GM18519 (cell line): Measurements from ENCODE around the gene CSRNP2.
"Not testable (repeated sequence)": the region's sequence is repeated elsewhere in the genome, so short reads cannot be mapped to it uniquely, and the experiment has no call there.

Experiments
- ATAC-seq: cut with Tn5 transposase; IDR thresholded peaks from one replicate; pipeline ENCODE4 v1.9.1; 2021; ENCODE audit warnings: mild to moderate bottlenecking, moderate library complexity; ENCODE audit not compliant: unreplicated experiment, low FRiP score

The CSRNP2 gene

GRCh38 chr12:51083126-51083833, at the start of gene CSRNP2:
CSRNP2 (minus strand) TSS chr12:51083596; CDS start chr12:51076561, 7,035 bp downstream.
- peak; percentile 88 for ATAC-seq

GRCh38 chr12:51132693-51133092, 49.3 kb upstream of the CSRNP2 start:
- ATAC-seq: no peak

GRCh38 chr12:51131745-51132521, 48.5 kb upstream of the CSRNP2 start:
- ATAC-seq: no peak

GRCh38 chr12:51128919-51129318, 45.5 kb upstream of the CSRNP2 start:
- no peak for ATAC-seq

- ATAC-seq: no peak
Observed at GRCh38 chr12:51127050-51127729, 43.8 kb upstream of the CSRNP2 start.

GRCh38 chr12:51126297-51126696, 42.9 kb upstream of the CSRNP2 start:
- no peak for ATAC-seq

GRCh38 chr12:51124504-51124903, 41.1 kb upstream of the CSRNP2 start:
- no peak for ATAC-seq

GRCh38 chr12:51122844-51123243, 39.4 kb upstream of the CSRNP2 start:
- no peak for ATAC-seq

GRCh38 chr12:51118706-51119105, 35.3 kb upstream of the CSRNP2 start:
- no peak for ATAC-seq

- no peak for ATAC-seq
Observed at GRCh38 chr12:51115533-51115932, 32.1 kb upstream of the CSRNP2 start.

- ATAC-seq: no peak
Observed at GRCh38 chr12:51108136-51108535, 24.7 kb upstream of the CSRNP2 start.

- ATAC-seq: no peak
Observed at GRCh38 chr12:51103977-51104376, 20.6 kb upstream of the CSRNP2 start.

GRCh38 chr12:51098611-51099010, 15.2 kb upstream of the CSRNP2 start:
- ATAC-seq: no peak

- no peak for ATAC-seq
Observed at GRCh38 chr12:51090705-51091229, 7.4 kb upstream of the CSRNP2 start.

GRCh38 chr12:51087818-51088217, 4.4 kb upstream of the CSRNP2 start:
- peak; percentile 37 for ATAC-seq

GRCh38 chr12:51086933-51087332, 3.5 kb upstream of the CSRNP2 start:
- no peak for ATAC-seq

- no peak for ATAC-seq
Observed at GRCh38 chr12:51085757-51086156, 2.4 kb upstream of the CSRNP2 start.

GRCh38 chr12:51082561-51083125, 753 bp downstream of the CSRNP2 start:
- ATAC-seq: no peak

- ATAC-seq: no peak
Observed at GRCh38 chr12:51081421-51081820, 2.0 kb downstream of the CSRNP2 start.

- ATAC-seq: no peak
Observed at GRCh38 chr12:51080136-51080535, 3.3 kb downstream of the CSRNP2 start.

- not testable (repeated sequence) for ATAC-seq
Observed at GRCh38 chr12:51078866-51079265, 4.5 kb downstream of the CSRNP2 start.
